Measurements from ENCODE around the gene ERN1. TPM values are rescaled to one million over a fixed set of nuclear protein-coding genes. Genes with fewer than 3 reads are reported as not detected.

The ERN1 gene
- total RNA-seq, 4 donors from 2014 or later: 4.4 to 56.5 (median 15.0) TPM

GRCh38 chr17:64161380-64162176, 31.6 kb upstream of the ERN1 start:
- no peak overlapping the region for H3K4me3 ChIP-seq
- H3K9me3 ChIP-seq: no peaks in the 10 kb centered on the region
- TF ChIP-seq POLR2A (IDR thresholded peaks at IDR 0.05): no peak
- TF ChIP-seq, protein P1, sequence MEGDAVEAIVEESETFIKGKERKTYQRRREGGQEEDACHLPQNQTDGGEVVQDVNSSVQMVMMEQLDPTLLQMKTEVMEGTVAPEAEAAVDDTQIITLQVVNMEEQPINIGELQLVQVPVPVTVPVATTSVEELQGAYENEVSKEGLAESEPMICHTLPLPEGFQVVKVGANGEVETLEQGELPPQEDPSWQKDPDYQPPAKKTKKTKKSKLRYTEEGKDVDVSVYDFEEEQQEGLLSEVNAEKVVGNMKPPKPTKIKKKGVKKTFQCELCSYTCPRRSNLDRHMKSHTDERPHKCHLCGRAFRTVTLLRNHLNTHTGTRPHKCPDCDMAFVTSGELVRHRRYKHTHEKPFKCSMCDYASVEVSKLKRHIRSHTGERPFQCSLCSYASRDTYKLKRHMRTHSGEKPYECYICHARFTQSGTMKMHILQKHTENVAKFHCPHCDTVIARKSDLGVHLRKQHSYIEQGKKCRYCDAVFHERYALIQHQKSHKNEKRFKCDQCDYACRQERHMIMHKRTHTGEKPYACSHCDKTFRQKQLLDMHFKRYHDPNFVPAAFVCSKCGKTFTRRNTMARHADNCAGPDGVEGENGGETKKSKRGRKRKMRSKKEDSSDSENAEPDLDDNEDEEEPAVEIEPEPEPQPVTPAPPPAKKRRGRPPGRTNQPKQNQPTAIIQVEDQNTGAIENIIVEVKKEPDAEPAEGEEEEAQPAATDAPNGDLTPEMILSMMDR (IDR thresholded peaks at IDR 0.05): no peak
- no peaks in the 10 kb centered on the region for H3K27me3 ChIP-seq
- H3K4me1 ChIP-seq: peaks cover 0 to 5% of the 10 kb centered on the region in 2 donors
- intact Hi-C loops (cut with DNase I; ENCODE audit: low total_unique reads): no loop called here
- DNase-seq: no peak
- H3K36me3 ChIP-seq: no peaks in the 10 kb centered on the region
- H3K27ac ChIP-seq: no peak overlapping the region

DNA sequence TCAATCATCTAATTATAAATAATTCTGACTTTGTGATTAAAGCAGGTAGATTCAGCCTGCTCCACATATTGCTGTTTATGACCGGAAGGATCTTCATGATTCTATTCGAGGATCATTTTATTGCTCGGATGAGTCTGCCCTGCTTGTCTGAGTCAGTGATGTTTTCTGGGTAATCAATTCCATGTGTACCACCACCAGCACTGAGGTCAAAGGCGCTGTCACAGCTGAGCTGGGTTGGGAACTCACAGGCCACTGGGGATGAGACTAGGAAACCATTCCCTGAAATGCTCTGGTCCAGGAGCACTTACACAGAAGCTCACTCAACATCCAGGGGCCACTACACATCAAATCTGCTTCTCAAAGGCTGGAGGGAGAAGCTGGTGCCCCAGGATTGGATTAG, 30.4 kb upstream of the ERN1 start:
- Histone ChIP-seq H3K36me3 (no peaks in the 10 kb centered on the region), H3K4me3 (no peak overlapping the region), H3K27me3 (no peaks in the 10 kb centered on the region), H3K9me3 (no peaks in the 10 kb centered on the region), H3K27ac (no peak overlapping the region), H3K4me1 (peaks cover 0 to 7% of the 10 kb centered on the region in 2 donors)
- TF ChIP-seq, protein P1 (IDR thresholded peaks at IDR 0.05): no peak
- no peak for TF ChIP-seq POLR2A (IDR thresholded peaks at IDR 0.05)
- no peak for DNase-seq
- intact Hi-C loops (cut with DNase I; ENCODE audit: low total_unique reads): no loop called here

GRCh38 chr17:64158831-64159590, 29.1 kb upstream of the ERN1 start:
- no peaks in the 10 kb centered on the region for H3K36me3 ChIP-seq
- H3K27ac ChIP-seq: peak overlapping the region in 1 of 2 donors; percentile 9
- no peak for TF ChIP-seq POLR2A (IDR thresholded peaks at IDR 0.05)
- TF ChIP-seq, protein P1 (IDR thresholded peaks at IDR 0.05): no peak
- no peaks in the 10 kb centered on the region for H3K9me3 ChIP-seq
- H3K4me1 ChIP-seq: peaks cover 0 to 7% of the 10 kb centered on the region in 2 donors
- DNase-seq: no peak
- intact Hi-C loops (cut with DNase I; ENCODE audit: low total_unique reads): loop anchor here (10.0 kb wide), 1 partner anchor 106 kb away; the partner anchor contains the start of gene TEX2
- no peaks in the 10 kb centered on the region for H3K27me3 ChIP-seq
- H3K4me3 ChIP-seq: no peak overlapping the region

GRCh38 chr17:64158406-64158805, 28.5 kb upstream of the ERN1 start:
- H3K4me3 ChIP-seq: no peak overlapping the region
- H3K36me3 ChIP-seq: no peaks in the 10 kb centered on the region
- intact Hi-C loops (cut with DNase I; ENCODE audit: low total_unique reads): loop anchor here (10.0 kb wide), 1 partner anchor 106 kb away; the partner anchor contains the start of gene TEX2
- TF ChIP-seq POLR2A (IDR thresholded peaks at IDR 0.05): no peak
- TF ChIP-seq, protein P1 (IDR thresholded peaks at IDR 0.05): no peak
- no peak for DNase-seq
- H3K27me3 ChIP-seq: no peaks in the 10 kb centered on the region
- no peaks in the 10 kb centered on the region for H3K9me3 ChIP-seq
- peaks cover 0 to 7% of the 10 kb centered on the region in 2 donors for H3K4me1 ChIP-seq
- peak overlapping the region in 1 of 2 donors; percentile 9 for H3K27ac ChIP-seq
